ENCODE data around the gene MAP9.

- TF ChIP-seq CTCF (IDR thresholded peaks at IDR 0.05) = no peak
- TF ChIP-seq EP300 (IDR thresholded peaks at IDR 0.05) = no peak
These were observed 9.2 kb downstream of the MAP9 start for GRCh38 chr4:155367608-155368007.
